Stomach smooth muscle (tissue), 2 donors: ENCODE measurements around the gene SLC6A3.

ENCODE experiments used
- H3K27ac ChIP-seq: one replicate; pipeline ENCODE4 v1.7.0; 2013; ENCODE audit warnings: mild to moderate bottlenecking, low read length, inconsistent platforms
- H3K27me3 ChIP-seq, 2 donors: one replicate each; pipeline ENCODE4 v1.7.0; 2013; ENCODE audit warnings: low read length in 2 of 2; ENCODE audit not compliant: insufficient read depth in 2 of 2, control insufficient read depth in 1 of 2
- H3K36me3 ChIP-seq, 2 donors: one replicate each; pipeline ENCODE4 v1.7.0; 2013; ENCODE audit warnings: low read length in 2 of 2; ENCODE audit not compliant: control insufficient read depth in 2 of 2, insufficient read depth in 2 of 2
- H3K4me1 ChIP-seq: one replicate; pipeline ENCODE4 v1.7.0; 2013; ENCODE audit warnings: low read length; ENCODE audit not compliant: control insufficient read depth, insufficient read depth
- H3K4me3 ChIP-seq, 2 donors: one replicate each; pipeline ENCODE4 v1.7.0; 2013; ENCODE audit warnings: low read length in 2 of 2
- H3K9ac ChIP-seq, 2 donors: one replicate each; pipeline ENCODE4 v1.7.0; 2013; ENCODE audit warnings: low read length in 2 of 2, mild to moderate bottlenecking in 1 of 2
- H3K9me3 ChIP-seq, 2 donors: one replicate each; pipeline ENCODE4 v1.7.0; 2013; ENCODE audit warnings: low read length in 2 of 2; ENCODE audit not compliant: control insufficient read depth in 2 of 2
- donor health status: healthy.
- donor health status: Pancreatic carcinoma.

Gene SLC6A3

GRCh38 chr5:1386274-1386717 is 58.9 kb downstream of the SLC6A3 start:
- peak overlapping the region; percentile 80 for H3K4me3 ChIP-seq
- H3K9ac ChIP-seq = peak overlapping the region; percentile 36 to 63
- no peaks in the 10 kb centered on the region for H3K36me3 ChIP-seq
- no peak overlapping the region for H3K27ac ChIP-seq
- H3K4me1 ChIP-seq = peaks cover 13% of the 10 kb centered on the region
- peaks cover 17 to 30% of the 10 kb centered on the region in 2 donors for H3K27me3 ChIP-seq
- H3K9me3 ChIP-seq = no peaks in the 10 kb centered on the region

- Histone ChIP-seq H3K4me1 (peaks cover 14% of the 10 kb centered on the region), H3K27me3 (peaks cover 17 to 29% of the 10 kb centered on the region in 2 donors), H3K9me3 (no peaks in the 10 kb centered on the region), H3K27ac (no peak overlapping the region), H3K4me3 (peak overlapping the region; percentile 80), H3K9ac (peak overlapping the region; percentile 63 to 66), H3K36me3 (no peaks in the 10 kb centered on the region)
Observed at GRCh38 chr5:1385395-1386273, 59.6 kb downstream of the SLC6A3 start.

DNA sequence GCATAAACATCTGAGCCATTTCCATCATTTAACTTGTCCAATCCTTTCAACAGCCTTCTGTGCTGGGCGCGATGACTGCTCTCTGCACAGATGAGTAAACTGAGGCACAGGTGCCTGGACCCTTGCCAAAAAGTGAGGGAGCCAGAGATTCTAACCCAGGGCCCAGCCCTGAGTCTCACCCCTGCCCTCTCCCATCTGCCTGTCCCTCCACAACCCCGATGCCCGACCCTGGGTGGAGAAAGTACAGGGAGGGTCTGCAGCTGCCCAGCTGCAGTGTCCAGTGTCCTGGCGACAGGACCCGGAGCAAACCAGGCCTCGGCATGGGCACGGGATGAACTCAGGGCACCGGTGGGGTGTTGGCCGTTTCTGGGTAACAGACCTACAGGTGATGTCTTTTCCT is 60.7 kb downstream of the SLC6A3 start:
- Histone ChIP-seq H3K4me1 (peaks cover 20% of the 10 kb centered on the region), H3K27ac (no peak overlapping the region), H3K27me3 (peaks cover 24 to 26% of the 10 kb centered on the region in 2 donors), H3K4me3 (no peak overlapping the region), H3K9ac (no peak overlapping the region), H3K9me3 (no peaks in the 10 kb centered on the region), H3K36me3 (no peaks in the 10 kb centered on the region)

GRCh38 chr5:1383886-1384401 is 61.3 kb downstream of the SLC6A3 start:
- H3K36me3 ChIP-seq = no peaks in the 10 kb centered on the region
- H3K9me3 ChIP-seq = no peaks in the 10 kb centered on the region
- H3K9ac ChIP-seq = no peak overlapping the region
- peaks cover 26 to 32% of the 10 kb centered on the region in 2 donors for H3K27me3 ChIP-seq
- no peak overlapping the region for H3K4me3 ChIP-seq
- peaks cover 20% of the 10 kb centered on the region for H3K4me1 ChIP-seq
- no peak overlapping the region for H3K27ac ChIP-seq

GRCh38 chr5:1383344-1383743 is 61.9 kb downstream of the SLC6A3 start:
- Histone ChIP-seq H3K27ac (no peak overlapping the region), H3K9me3 (no peaks in the 10 kb centered on the region), H3K4me3 (no peak overlapping the region), H3K9ac (no peak overlapping the region), H3K27me3 (peaks cover 27 to 32% of the 10 kb centered on the region in 2 donors), H3K36me3 (no peaks in the 10 kb centered on the region), H3K4me1 (peaks cover 20% of the 10 kb centered on the region)

GRCh38 chr5:1382248-1382700 is 63.0 kb downstream of the SLC6A3 start:
- Histone ChIP-seq H3K36me3 (no peaks in the 10 kb centered on the region), H3K4me1 (peaks cover 20% of the 10 kb centered on the region), H3K27me3 (peaks cover 24 to 29% of the 10 kb centered on the region in 2 donors), H3K27ac (no peak overlapping the region), H3K9ac (no peak overlapping the region), H3K9me3 (no peaks in the 10 kb centered on the region), H3K4me3 (no peak overlapping the region)

DNA sequence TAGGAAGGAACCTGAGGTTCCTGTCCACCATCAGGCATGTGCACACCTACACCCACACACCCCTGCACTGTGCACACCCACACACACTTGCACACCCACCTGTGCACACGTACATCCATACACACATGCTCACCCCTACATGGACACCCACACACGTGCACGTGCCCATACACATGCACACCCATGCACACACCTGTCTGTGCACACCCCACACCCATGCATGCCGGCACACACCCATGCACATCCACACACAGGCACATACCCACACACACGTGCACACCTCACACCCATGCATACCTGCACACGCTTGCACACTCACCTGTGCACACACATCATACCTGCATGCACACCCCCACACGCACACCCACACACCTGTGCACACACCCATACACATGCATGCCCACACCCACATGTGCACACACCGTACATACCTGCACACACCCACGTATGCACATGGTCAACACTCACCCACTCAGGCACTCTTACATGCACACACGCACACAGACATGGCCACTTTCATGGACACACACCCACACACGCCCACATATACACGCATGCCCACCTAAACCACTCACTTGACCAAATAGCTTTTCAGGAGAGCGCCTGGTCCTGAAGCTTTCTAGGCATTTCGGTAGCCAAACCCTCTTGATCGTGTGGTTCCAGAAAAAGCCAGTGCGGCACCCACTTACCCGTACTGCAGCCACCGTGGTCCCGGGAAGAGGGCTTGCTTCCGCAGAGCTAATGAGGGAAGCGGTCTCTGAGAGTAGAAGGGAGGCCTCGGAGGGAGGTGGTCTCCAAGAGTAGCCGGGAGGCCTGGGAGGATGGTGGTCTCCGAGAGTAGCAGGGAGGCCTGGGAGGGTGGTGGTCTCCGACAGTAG is 63.6 kb downstream of the SLC6A3 start:
- H3K27me3 ChIP-seq = peaks cover 18 to 24% of the 10 kb centered on the region in 2 donors
- no peak overlapping the region for H3K9ac ChIP-seq
- peaks cover 16% of the 10 kb centered on the region for H3K4me1 ChIP-seq
- H3K9me3 ChIP-seq = no peaks in the 10 kb centered on the region
- H3K4me3 ChIP-seq = no peak overlapping the region
- H3K36me3 ChIP-seq = no peaks in the 10 kb centered on the region
- H3K27ac ChIP-seq = no peak overlapping the region

DNA sequence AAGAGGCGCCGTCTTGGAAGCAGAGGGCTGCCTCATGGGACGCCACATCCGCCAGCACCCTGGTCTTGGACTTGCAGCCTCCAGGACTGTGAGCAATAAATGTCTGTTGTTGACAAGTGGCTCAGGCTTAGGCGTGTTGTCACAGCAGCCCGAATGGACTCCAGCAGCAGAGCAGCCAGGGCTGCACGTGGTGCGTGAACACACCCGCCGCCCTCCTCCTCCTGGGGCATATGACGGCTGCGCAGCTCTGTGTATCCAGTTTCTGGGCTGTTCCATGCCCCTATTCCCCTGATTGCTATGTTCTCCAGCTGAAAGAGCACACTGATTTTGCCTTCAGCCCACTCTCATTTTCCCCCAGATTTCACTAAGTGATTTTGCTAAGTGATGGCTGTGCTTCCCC is 64.3 kb downstream of the SLC6A3 start:
- Histone ChIP-seq H3K27me3 (peaks cover 13 to 24% of the 10 kb centered on the region in 2 donors), H3K27ac (no peak overlapping the region), H3K9me3 (no peaks in the 10 kb centered on the region), H3K36me3 (no peaks in the 10 kb centered on the region), H3K4me3 (peak overlapping the region in 1 of 2 donors; percentile 15), H3K9ac (no peak overlapping the region), H3K4me1 (peaks cover 11% of the 10 kb centered on the region)

DNA sequence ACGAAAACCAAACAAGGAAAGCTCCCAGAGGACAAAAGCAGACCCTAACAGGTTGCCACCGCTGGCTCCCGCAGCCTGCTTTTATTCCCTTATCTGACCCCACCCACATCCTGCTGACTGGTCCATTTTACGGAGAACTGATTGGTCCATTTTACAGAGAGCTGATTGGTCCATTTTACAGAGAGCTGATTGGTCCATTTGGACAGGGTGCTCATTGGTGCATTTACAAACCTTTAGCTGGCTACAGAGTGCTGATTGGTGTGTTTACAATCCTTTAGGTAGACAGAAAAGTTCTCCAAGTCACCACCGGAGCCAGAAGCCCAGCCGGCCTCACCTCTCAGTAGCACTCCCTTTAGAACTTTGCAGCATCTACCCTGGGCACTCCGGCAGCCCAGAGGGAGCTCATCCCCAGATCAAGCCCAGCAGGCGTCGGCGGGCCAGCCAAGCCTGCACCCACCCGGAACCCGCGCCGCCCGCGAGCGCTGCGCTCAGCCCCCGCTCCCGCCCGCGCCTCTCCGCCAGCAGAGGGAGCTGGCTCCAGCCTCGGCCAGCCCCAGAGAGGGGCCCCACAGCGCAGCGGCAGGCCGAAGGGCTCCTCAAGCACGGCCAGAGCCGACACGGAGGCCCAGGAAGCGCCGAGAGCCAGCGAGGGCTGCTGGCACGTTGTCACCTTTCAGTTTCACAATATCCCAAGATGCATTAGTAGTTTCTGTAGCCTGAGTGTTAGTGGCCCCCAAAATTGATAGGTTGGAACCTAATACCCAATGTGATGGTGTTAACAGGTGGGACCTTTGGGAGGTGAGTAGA is 65.0 kb downstream of the SLC6A3 start:
- no peaks in the 10 kb centered on the region for H3K9me3 ChIP-seq
- H3K4me1 ChIP-seq = peaks cover 6% of the 10 kb centered on the region
- H3K27me3 ChIP-seq = peaks cover 13 to 25% of the 10 kb centered on the region in 2 donors
- no peak overlapping the region for H3K27ac ChIP-seq
- no peak overlapping the region for H3K9ac ChIP-seq
- no peaks in the 10 kb centered on the region for H3K36me3 ChIP-seq
- H3K4me3 ChIP-seq = peak overlapping the region in 1 of 2 donors; percentile 22
